Cardiac muscle cell (in vitro differentiated cells and primary cell): ENCODE measurements around the gene SERPINB6. TPM values are rescaled to one million over a fixed set of nuclear protein-coding genes. Genes with fewer than 3 reads are reported as not detected.
A peak's percentile ranks its signal among the peaks of the same experiment; 100 is the strongest.
"Not testable (repeated sequence)": the region's sequence is repeated elsewhere in the genome, so short reads cannot be mapped to it uniquely, and the experiment has no call there.

ENCODE experiments used
- DNase-seq, 2 donors: peaks; one replicate each; pipeline versions ENCODE4 v3.0.0 to v3.0.0-alpha.2; 2010 to 2017; ENCODE audit warnings: low read depth in 1 of 2, low spot score in 1 of 2
- H3K27ac ChIP-seq: fragments of 200-600 bp; sonication (generic); 2 replicates; pipeline ENCODE4 v1.5.1; 2016
- H3K27me3 ChIP-seq: fragments of 200-600 bp; sonication (generic); 2 replicates; pipeline ENCODE4 v1.6.0; 2016; ENCODE audit warnings: control low read depth
- H3K36me3 ChIP-seq: fragments of 200-600 bp; sonication (generic); 2 replicates; pipeline ENCODE4 v1.5.1; 2016; ENCODE audit warnings: control low read depth
- H3K4me1 ChIP-seq: fragments of 200-600 bp; sonication (generic); 2 replicates; pipeline ENCODE4 v1.8.1; 2017; ENCODE audit warnings: low read depth, mild to moderate bottlenecking, mixed run types
- H3K4me3 ChIP-seq: fragments of 200-600 bp; sonication (generic); 2 replicates; pipeline ENCODE4 v1.5.1; 2016; ENCODE audit warnings: mild to moderate bottlenecking
- H3K9me3 ChIP-seq: fragments of 200-600 bp; sonication (generic); 2 replicates; pipeline ENCODE4 v1.5.1; 2017; ENCODE audit warnings: low read depth, mild to moderate bottlenecking, control low read depth
- CTCF ChIP-seq: IDR thresholded peaks from 2 replicates; pipeline ENCODE4 v1.5.1; 2012; ENCODE audit warnings: low read depth, mild to moderate bottlenecking, low read length
- polyA plus RNA-seq: library from polyadenylated mRNA; unstranded; fragments of >200 nt; fragmentation: Nextera tagmentation; extraction: Ambion mirVana; gene quantifications from 2 replicates; pipeline ENCODE4 v1.2.1, GENCODE V29; 2016
- total RNA-seq: library from RNA; depleted of rRNA; stranded (reverse); fragments of >200 nt; gene quantifications from 2 replicates; pipeline ENCODE4 v1.2.3, GENCODE V29; 2016

The SERPINB6 gene
- total and polyA plus RNA-seq, 2 experiments from 2014 or later = 91.8 to 122 TPM

GRCh38 chr6:2935566-2936291 lies 35.6 kb downstream of the SERPINB6 start:
- no peak for DNase-seq
- no peak for TF ChIP-seq CTCF
- no peaks in the 10 kb centered on the region for H3K36me3 ChIP-seq
- no peaks in the 10 kb centered on the region for H3K27me3 ChIP-seq
- H3K9me3 ChIP-seq = no peaks in the 10 kb centered on the region
- H3K27ac ChIP-seq = no peak overlapping the region
- no peak overlapping the region for H3K4me3 ChIP-seq
- peaks cover 15% of the 10 kb centered on the region for H3K4me1 ChIP-seq

- no peaks in the 10 kb centered on the region for H3K36me3 ChIP-seq
- DNase-seq = no peak
- no peak overlapping the region for H3K27ac ChIP-seq
- peaks cover 14% of the 10 kb centered on the region for H3K4me1 ChIP-seq
- H3K4me3 ChIP-seq = no peak overlapping the region
- H3K9me3 ChIP-seq = no peaks in the 10 kb centered on the region
- no peak for TF ChIP-seq CTCF
- H3K27me3 ChIP-seq = no peaks in the 10 kb centered on the region
These were observed 37.3 kb downstream of the SERPINB6 start for GRCh38 chr6:2934057-2934456.

GRCh38 chr6:2932911-2933310 lies 38.5 kb downstream of the SERPINB6 start:
- H3K27ac ChIP-seq, H3K9me3 ChIP-seq, H3K36me3 ChIP-seq, H3K4me3 ChIP-seq, H3K27me3 ChIP-seq, DNase-seq: not testable (repeated sequence)
- peaks cover 12% of the 10 kb centered on the region for H3K4me1 ChIP-seq

- H3K36me3 ChIP-seq = no peaks in the 10 kb centered on the region
- no peaks in the 10 kb centered on the region for H3K9me3 ChIP-seq
- DNase-seq = peak; percentile 73 to 87
- peaks cover 12% of the 10 kb centered on the region for H3K4me1 ChIP-seq
- no peaks in the 10 kb centered on the region for H3K27me3 ChIP-seq
- H3K27ac ChIP-seq = peak overlapping the region; percentile 55
- TF ChIP-seq CTCF = peak; percentile 99
- H3K4me3 ChIP-seq = no peak overlapping the region
These were observed 39.2 kb downstream of the SERPINB6 start for GRCh38 chr6:2931970-2932748.

- H3K9me3 ChIP-seq = no peaks in the 10 kb centered on the region
- no peak for TF ChIP-seq CTCF
- no peak overlapping the region for H3K27ac ChIP-seq
- H3K27me3 ChIP-seq = no peaks in the 10 kb centered on the region
- H3K4me1 ChIP-seq = peaks cover 16% of the 10 kb centered on the region
- H3K4me3 ChIP-seq = no peak overlapping the region
- no peaks in the 10 kb centered on the region for H3K36me3 ChIP-seq
- DNase-seq = no peak
These were observed 40.3 kb downstream of the SERPINB6 start for GRCh38 chr6:2931055-2931454.

GRCh38 chr6:2927931-2928330 lies 43.4 kb downstream of the SERPINB6 start:
- not testable (repeated sequence) for H3K9me3 ChIP-seq, H3K27me3 ChIP-seq, H3K36me3 ChIP-seq, H3K27ac ChIP-seq, DNase-seq, H3K4me3 ChIP-seq
- H3K4me1 ChIP-seq = peaks cover 21% of the 10 kb centered on the region

- not testable (repeated sequence) for H3K4me3 ChIP-seq, H3K9me3 ChIP-seq, H3K27me3 ChIP-seq, H3K36me3 ChIP-seq
- Histone ChIP-seq H3K27ac (peak overlapping the region; percentile 44), H3K4me1 (peaks cover 11% of the 10 kb centered on the region)
- DNase-seq = peak; percentile 7 to 66
These were observed 45.3 kb downstream of the SERPINB6 start for GRCh38 chr6:2925842-2926747.
